GM23338 (cell line): ENCODE results near the gene PKD1L1. TPM values are rescaled to one million over a fixed set of nuclear protein-coding genes. Genes with fewer than 3 reads are reported as not detected.

Source experiments
- ATAC-seq: fragments of 200-7000 bp; cut with Tn5 transposase; 3 replicates; pipeline ENCODE4 v1.9.1; 2020
- DNase-seq: peaks from one replicate; pipeline ENCODE4 v3.0.0-alpha.2; 2015; ENCODE audit warnings: low spot score
- H2AFZ ChIP-seq: fragments of 200-600 bp; sonication (generic); 2 replicates; pipeline ENCODE4 v1.8.0; 2016; ENCODE audit warnings: antibody characterized with exemption, mild to moderate bottlenecking, moderate library complexity
- H3F3A ChIP-seq: fragments of 200-600 bp; sonication (generic); replicated peaks from 2 replicates; pipeline ENCODE4 v1.8.0; 2017; ENCODE audit warnings: antibody characterized with exemption, mixed run types, low read depth
- H3K27ac ChIP-seq: fragments of 200-600 bp; sonication (generic); 2 replicates; pipeline ENCODE4 v1.6.1; 2016; ENCODE audit warnings: low read depth
- H3K27me3 ChIP-seq: fragments of 200-600 bp; sonication (generic); 2 replicates; pipeline ENCODE4 v1.8.0; 2016; ENCODE audit warnings: mild to moderate bottlenecking, mixed run types, moderate library complexity; ENCODE audit not compliant: insufficient read depth
- H3K36me3 ChIP-seq: fragments of 200-600 bp; sonication (generic); 2 replicates; pipeline ENCODE4 v1.8.0; 2016; ENCODE audit warnings: mild to moderate bottlenecking; ENCODE audit not compliant: insufficient read depth
- H3K4me1 ChIP-seq: fragments of 200-600 bp; sonication (generic); 2 replicates; pipeline ENCODE4 v1.8.0; 2016; ENCODE audit warnings: mild to moderate bottlenecking, moderate library complexity; ENCODE audit not compliant: insufficient read depth
- H3K4me2 ChIP-seq: fragments of 200-600 bp; sonication (generic); 2 replicates; pipeline ENCODE4 v1.7.1; 2017; ENCODE audit warnings: mixed run types
- H3K4me3 ChIP-seq: fragments of 200-600 bp; sonication (generic); 2 replicates; pipeline ENCODE4 v1.6.1; 2016; ENCODE audit warnings: mixed run types
- H3K79me2 ChIP-seq: fragments of 200-600 bp; sonication (generic); replicated peaks from 2 replicates; pipeline ENCODE4 v1.8.0; 2017; ENCODE audit warnings: mild to moderate bottlenecking; ENCODE audit not compliant: insufficient read depth
- H3K9me2 ChIP-seq: fragments of 200-600 bp; sonication (generic); 2 replicates; pipeline ENCODE4 v1.8.0; 2017; ENCODE audit not compliant: insufficient read depth
- H4K20me1 ChIP-seq: fragments of 200-600 bp; sonication (generic); replicated peaks from 2 replicates; pipeline ENCODE4 v1.8.0; 2017; ENCODE audit warnings: mild to moderate bottlenecking; ENCODE audit not compliant: insufficient read depth
- H3K27ac Mint-ChIP-seq: 2 replicates; pipeline ENCODE4 v1.8.0; 2020; ENCODE audit warnings: inconsistent platforms, mild to moderate bottlenecking, moderate library complexity, mixed read lengths
- H3K27me3 Mint-ChIP-seq: 3 replicates; pipeline ENCODE4 v1.8.0; 2022; ENCODE audit warnings: low read depth, mild to moderate bottlenecking, moderate library complexity, mixed read lengths, inconsistent platforms; ENCODE audit not compliant: insufficient read depth, poor library complexity
- H3K36me3 Mint-ChIP-seq: 3 replicates; pipeline ENCODE4 v1.8.0; 2021; ENCODE audit warnings: low read depth, mild to moderate bottlenecking, inconsistent platforms, moderate library complexity, mixed read lengths
- H3K4me1 Mint-ChIP-seq: 3 replicates; pipeline ENCODE4 v1.8.0; 2020; ENCODE audit warnings: mild to moderate bottlenecking, inconsistent platforms, mixed read lengths
- H3K4me3 Mint-ChIP-seq: 3 replicates; pipeline ENCODE4 v1.8.0; 2021; ENCODE audit warnings: moderate library complexity, mild to moderate bottlenecking, inconsistent platforms, mixed read lengths
- H3K9me3 Mint-ChIP-seq: 3 replicates; pipeline ENCODE4 v1.8.0; 2020; ENCODE audit warnings: moderate library complexity, mild to moderate bottlenecking, inconsistent platforms, mixed read lengths
- EZH2 ChIP-seq: fragments of 200-600 bp; sonication (generic); IDR thresholded peaks from one replicate; pipeline ENCODE4 v1.8.0; 2017; ENCODE audit warnings: antibody characterized with exemption, mild to moderate bottlenecking, low read depth; ENCODE audit not compliant: unreplicated experiment
- EZH2phosphoT487 ChIP-seq: fragments of 200-600 bp; sonication (generic); IDR thresholded peaks from one replicate; pipeline ENCODE4 v1.8.1; 2018; ENCODE audit warnings: antibody characterized with exemption; ENCODE audit not compliant: unreplicated experiment
- JUNB ChIP-seq: IDR thresholded peaks from one replicate; pipeline ENCODE4 v1.6.1; 2016; ENCODE audit warnings: antibody characterized with exemption; ENCODE audit not compliant: unreplicated experiment
- NANOG ChIP-seq: IDR thresholded peaks from 2 replicates; pipeline ENCODE4 v1.6.1; 2016; ENCODE audit warnings: antibody characterized with exemption, borderline replicate concordance
- POLR2AphosphoS5 ChIP-seq: IDR thresholded peaks from 2 replicates; pipeline ENCODE4 v1.6.1; 2016; ENCODE audit warnings: antibody characterized with exemption, low read depth
- STAT1 ChIP-seq: IDR thresholded peaks from one replicate; pipeline ENCODE4 v1.6.1; 2016; ENCODE audit warnings: antibody characterized with exemption; ENCODE audit not compliant: unreplicated experiment
- ZNF114 ChIP-seq: fragments of 250-450 bp; sonication (Bioruptor Pico); IDR thresholded peaks from 2 replicates; pipeline ENCODE4 v1.5.0; 2020; ENCODE audit warnings: mild to moderate bottlenecking, moderate library complexity
- ZNF331 ChIP-seq: fragments of 250-450 bp; sonication (Bioruptor Pico); IDR thresholded peaks from 2 replicates; pipeline ENCODE4 v1.5.0; 2020; ENCODE audit warnings: low read depth, mild to moderate bottlenecking, moderate library complexity
- polyA plus RNA-seq: library from polyadenylated mRNA; unstranded; fragments of >200 nt; fragmentation: Nextera tagmentation; extraction: Ambion mirVana; gene quantifications from 2 replicates; pipeline ENCODE4 v1.2.1, GENCODE V29; 2016
- total RNA-seq: library from RNA; depleted of rRNA; stranded (reverse); fragments of >200 nt; shearing (Covaris generic); gene quantifications from 2 replicates; pipeline ENCODE4 v1.2.3, GENCODE V29; 2014
- TF ChIP-seq, protein P1 (sequence below), 2 experiments: fragments of 200-600 bp in 1 of 2; sonication (generic) in 1 of 2; conservative IDR thresholded peaks; 2 replicates each; pipeline versions ENCODE4 v1.5.1 to v1.6.1; 2016 to 2017; ENCODE audit warnings: antibody characterized with exemption in 2 of 2, low read depth in 2 of 2, mild to moderate bottlenecking in 2 of 2, moderate library complexity in 1 of 2
- TF ChIP-seq, protein P2 (sequence below): IDR thresholded peaks from one replicate; pipeline ENCODE4 v1.6.1; 2018; ENCODE audit warnings: antibody characterized with exemption; ENCODE audit not compliant: unreplicated experiment
- TF ChIP-seq, protein P3 (sequence below): IDR thresholded peaks from 2 replicates; pipeline ENCODE4 v1.6.1; 2016; ENCODE audit warnings: antibody characterized with exemption

Gene PKD1L1
- total and polyA plus RNA-seq, 2 experiments from 2014 or later: 0.03 TPM; not detected in 1

DNA sequence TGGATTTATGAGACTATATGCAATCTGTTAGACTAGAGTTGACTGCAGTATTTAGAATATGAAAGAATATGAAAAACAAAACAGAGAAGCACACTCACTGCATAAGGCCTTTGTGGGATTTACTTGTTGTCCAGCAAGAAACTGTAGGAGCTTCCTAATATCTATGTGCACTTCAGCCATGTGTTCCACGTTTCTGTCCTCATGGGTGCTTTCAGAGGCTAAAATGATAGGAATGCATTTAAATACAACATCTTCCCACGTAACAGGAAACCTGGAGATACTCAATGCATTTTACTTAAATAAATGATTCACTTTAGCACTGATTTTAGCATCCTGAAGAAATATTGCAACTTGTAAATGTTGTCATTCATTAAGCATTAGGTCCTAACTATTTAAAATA lies 19.4 kb upstream of the PKD1L1 start:
- TF ChIP-seq EZH2 (no peak), POLR2AphosphoS5 (no peak), EZH2phosphoT487 (no peak), ZNF114 (CRISPR knock-in tag) (no peak), JUNB (no peak), NANOG (no peak), STAT1 (no peak), ZNF331 (CRISPR knock-in tag) (no peak)
- TF ChIP-seq, protein P1, sequence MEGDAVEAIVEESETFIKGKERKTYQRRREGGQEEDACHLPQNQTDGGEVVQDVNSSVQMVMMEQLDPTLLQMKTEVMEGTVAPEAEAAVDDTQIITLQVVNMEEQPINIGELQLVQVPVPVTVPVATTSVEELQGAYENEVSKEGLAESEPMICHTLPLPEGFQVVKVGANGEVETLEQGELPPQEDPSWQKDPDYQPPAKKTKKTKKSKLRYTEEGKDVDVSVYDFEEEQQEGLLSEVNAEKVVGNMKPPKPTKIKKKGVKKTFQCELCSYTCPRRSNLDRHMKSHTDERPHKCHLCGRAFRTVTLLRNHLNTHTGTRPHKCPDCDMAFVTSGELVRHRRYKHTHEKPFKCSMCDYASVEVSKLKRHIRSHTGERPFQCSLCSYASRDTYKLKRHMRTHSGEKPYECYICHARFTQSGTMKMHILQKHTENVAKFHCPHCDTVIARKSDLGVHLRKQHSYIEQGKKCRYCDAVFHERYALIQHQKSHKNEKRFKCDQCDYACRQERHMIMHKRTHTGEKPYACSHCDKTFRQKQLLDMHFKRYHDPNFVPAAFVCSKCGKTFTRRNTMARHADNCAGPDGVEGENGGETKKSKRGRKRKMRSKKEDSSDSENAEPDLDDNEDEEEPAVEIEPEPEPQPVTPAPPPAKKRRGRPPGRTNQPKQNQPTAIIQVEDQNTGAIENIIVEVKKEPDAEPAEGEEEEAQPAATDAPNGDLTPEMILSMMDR (conservative IDR thresholded peaks at IDR 0.05; ENCODE audit: low read depth in 2 of 2): no peak
- TF ChIP-seq, protein P2, sequence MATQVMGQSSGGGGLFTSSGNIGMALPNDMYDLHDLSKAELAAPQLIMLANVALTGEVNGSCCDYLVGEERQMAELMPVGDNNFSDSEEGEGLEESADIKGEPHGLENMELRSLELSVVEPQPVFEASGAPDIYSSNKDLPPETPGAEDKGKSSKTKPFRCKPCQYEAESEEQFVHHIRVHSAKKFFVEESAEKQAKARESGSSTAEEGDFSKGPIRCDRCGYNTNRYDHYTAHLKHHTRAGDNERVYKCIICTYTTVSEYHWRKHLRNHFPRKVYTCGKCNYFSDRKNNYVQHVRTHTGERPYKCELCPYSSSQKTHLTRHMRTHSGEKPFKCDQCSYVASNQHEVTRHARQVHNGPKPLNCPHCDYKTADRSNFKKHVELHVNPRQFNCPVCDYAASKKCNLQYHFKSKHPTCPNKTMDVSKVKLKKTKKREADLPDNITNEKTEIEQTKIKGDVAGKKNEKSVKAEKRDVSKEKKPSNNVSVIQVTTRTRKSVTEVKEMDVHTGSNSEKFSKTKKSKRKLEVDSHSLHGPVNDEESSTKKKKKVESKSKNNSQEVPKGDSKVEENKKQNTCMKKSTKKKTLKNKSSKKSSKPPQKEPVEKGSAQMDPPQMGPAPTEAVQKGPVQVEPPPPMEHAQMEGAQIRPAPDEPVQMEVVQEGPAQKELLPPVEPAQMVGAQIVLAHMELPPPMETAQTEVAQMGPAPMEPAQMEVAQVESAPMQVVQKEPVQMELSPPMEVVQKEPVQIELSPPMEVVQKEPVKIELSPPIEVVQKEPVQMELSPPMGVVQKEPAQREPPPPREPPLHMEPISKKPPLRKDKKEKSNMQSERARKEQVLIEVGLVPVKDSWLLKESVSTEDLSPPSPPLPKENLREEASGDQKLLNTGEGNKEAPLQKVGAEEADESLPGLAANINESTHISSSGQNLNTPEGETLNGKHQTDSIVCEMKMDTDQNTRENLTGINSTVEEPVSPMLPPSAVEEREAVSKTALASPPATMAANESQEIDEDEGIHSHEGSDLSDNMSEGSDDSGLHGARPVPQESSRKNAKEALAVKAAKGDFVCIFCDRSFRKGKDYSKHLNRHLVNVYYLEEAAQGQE: no peak
- TF ChIP-seq, protein P3, sequence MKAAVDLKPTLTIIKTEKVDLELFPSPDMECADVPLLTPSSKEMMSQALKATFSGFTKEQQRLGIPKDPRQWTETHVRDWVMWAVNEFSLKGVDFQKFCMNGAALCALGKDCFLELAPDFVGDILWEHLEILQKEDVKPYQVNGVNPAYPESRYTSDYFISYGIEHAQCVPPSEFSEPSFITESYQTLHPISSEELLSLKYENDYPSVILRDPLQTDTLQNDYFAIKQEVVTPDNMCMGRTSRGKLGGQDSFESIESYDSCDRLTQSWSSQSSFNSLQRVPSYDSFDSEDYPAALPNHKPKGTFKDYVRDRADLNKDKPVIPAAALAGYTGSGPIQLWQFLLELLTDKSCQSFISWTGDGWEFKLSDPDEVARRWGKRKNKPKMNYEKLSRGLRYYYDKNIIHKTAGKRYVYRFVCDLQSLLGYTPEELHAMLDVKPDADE: no peak
- Histone ChIP-seq H3K9me2 (no peaks in the 10 kb centered on the region; the same call in 1 of the 2 replicates), H3K4me1 (no peaks in the 10 kb centered on the region), H3K79me2 (0 out of 2 replicates have a peak, but pooled peaks cover 3% of the 10 kb centered on the region), H3K27ac (no peak overlapping the region), H3F3A (no peaks in the 10 kb centered on the region), H3K4me2 (no peak overlapping the region), H3K27me3 (no peaks in the 10 kb centered on the region), H3K4me3 (no peak overlapping the region), H4K20me1 (peaks cover 3% of the 10 kb centered on the region), H3K36me3 (peaks cover 44% of the 10 kb centered on the region), H2AFZ (no peak overlapping the region)
- Mint-ChIP-seq H3K4me3 (no peak overlapping the region), H3K4me1 (peaks cover 15% of the 10 kb centered on the region), H3K27ac (no peak overlapping the region), H3K9me3 (no peaks in the 10 kb centered on the region), H3K27me3 (peaks cover 3% of the 10 kb centered on the region), H3K36me3 (peaks cover 80% of the 10 kb centered on the region)
- DNase-seq: no peak
- no peak for ATAC-seq
